Astrocyte of the cerebellum (primary cell): ENCODE data around the gene SIVA1.

ENCODE experiments used
- DNase-seq: peaks from one replicate; pipeline ENCODE4 v3.0.0-alpha.2; 2011; ENCODE audit warnings: low read depth
- H3K4me3 ChIP-seq: 2 replicates; pipeline ENCODE4 v1.5.1; 2011; ENCODE audit warnings: mild to moderate bottlenecking, low read depth, low read length, moderate library complexity
- CTCF ChIP-seq: IDR thresholded peaks from 2 replicates; pipeline ENCODE4 v1.5.1; 2012; ENCODE audit warnings: low read length, low read depth, moderate library complexity, mild to moderate bottlenecking; ENCODE audit errors: missing control alignments
- in situ Hi-C: cut with HindIII; loops from 2 replicates; pipeline ENCODE4 v1.10.0; 2017; ENCODE audit warnings: low sequenced_read_pairs

The SIVA1 gene

GRCh38 chr14:104767634-104767918 lies 14.6 kb downstream of the SIVA1 start:
- no peak for TF ChIP-seq CTCF
- in situ Hi-C loops: no loop called here
- H3K4me3 ChIP-seq: no peak overlapping the region
- no peak for DNase-seq

GRCh38 chr14:104768437-104769323 lies 15.7 kb downstream of the SIVA1 start:
- in situ Hi-C loops: no loop called here
- peak; percentile 64 for TF ChIP-seq CTCF
- no peak overlapping the region for H3K4me3 ChIP-seq
- peak; percentile 53 for DNase-seq

- H3K4me3 ChIP-seq: no peak overlapping the region
- in situ Hi-C loops: loop anchor here (10.0 kb wide), 1 partner anchor 55 kb away; no protein-coding TSS in a partner anchor
- DNase-seq: no peak
- no peak for TF ChIP-seq CTCF
Measured at GRCh38 chr14:104769324-104770071, 16.6 kb downstream of the SIVA1 start.

- in situ Hi-C loops: loop anchor here (10.0 kb wide), 1 partner anchor 55 kb away; no protein-coding TSS in a partner anchor
- TF ChIP-seq CTCF: no peak
- no peak for DNase-seq
- H3K4me3 ChIP-seq: no peak overlapping the region
Measured at GRCh38 chr14:104770072-104770579, 17.2 kb downstream of the SIVA1 start.

GRCh38 chr14:104770851-104771272 lies 17.9 kb downstream of the SIVA1 start:
- no peak for DNase-seq
- no peak overlapping the region for H3K4me3 ChIP-seq
- TF ChIP-seq CTCF: peak; percentile 64
- in situ Hi-C loops: loop anchor here (10.0 kb wide), 1 partner anchor 54 kb away; no protein-coding TSS in a partner anchor

- no peak for TF ChIP-seq CTCF
Measured at GRCh38 chr14:104771374-104771773, 18.4 kb downstream of the SIVA1 start.

More at GRCh38 chr14:104771374-104771773, 18.4 kb downstream of the SIVA1 start:
- in situ Hi-C loops: loop anchor here (10.0 kb wide), 1 partner anchor 53 kb away; no protein-coding TSS in a partner anchor
- H3K4me3 ChIP-seq: no peak overlapping the region
- DNase-seq: no peak
